Activated T-helper 1 cell treated with anti-CD3 and anti-CD28 coated beads, Interleukin-2, amount 50 U/mL, for 16 hours (primary cell): Measurements from ENCODE around the gene TTC21A.

Experiments
- DNase-seq, 2 donors: peaks; one replicate each; pipeline ENCODE4 v3.0.0-alpha.2; 2020; ENCODE audit warnings: low read depth in 1 of 2, low spot score in 1 of 2

The TTC21A gene

GRCh38 chr3:39177708-39178332 is 70.3 kb downstream of the TTC21A start:
- DNase-seq, result peak in 1 of 2 donors; percentile 57

GRCh38 chr3:39178553-39178952 is 71.1 kb downstream of the TTC21A start:
- no peak for DNase-seq

- no peak for DNase-seq
These were observed 72.7 kb downstream of the TTC21A start for GRCh38 chr3:39180183-39180545.

GRCh38 chr3:39180546-39181346 is 73.3 kb downstream of the TTC21A start:
- peak; percentile 80 to 83 for DNase-seq

- DNase-seq, result no peak
These were observed 74.2 kb downstream of the TTC21A start for GRCh38 chr3:39181408-39182335.

GRCh38 chr3:39183211-39184080 is 76.0 kb downstream of the TTC21A start:
- no peak for DNase-seq

GRCh38 chr3:39184081-39184967 is 76.8 kb downstream of the TTC21A start:
- DNase-seq, result no peak

- DNase-seq, result no peak
These were observed 77.4 kb downstream of the TTC21A start for GRCh38 chr3:39184968-39185285.

- DNase-seq, result no peak
These were observed 78.0 kb downstream of the TTC21A start for GRCh38 chr3:39185326-39185958.

- DNase-seq, result no peak
These were observed 78.6 kb downstream of the TTC21A start for GRCh38 chr3:39185959-39186691.

- no peak for DNase-seq
These were observed 79.2 kb downstream of the TTC21A start for GRCh38 chr3:39186692-39187151.

GRCh38 chr3:39187372-39188155 is 80.1 kb downstream of the TTC21A start:
- no peak for DNase-seq
